ENCODE measurements around the gene MAD1L1.

DNA sequence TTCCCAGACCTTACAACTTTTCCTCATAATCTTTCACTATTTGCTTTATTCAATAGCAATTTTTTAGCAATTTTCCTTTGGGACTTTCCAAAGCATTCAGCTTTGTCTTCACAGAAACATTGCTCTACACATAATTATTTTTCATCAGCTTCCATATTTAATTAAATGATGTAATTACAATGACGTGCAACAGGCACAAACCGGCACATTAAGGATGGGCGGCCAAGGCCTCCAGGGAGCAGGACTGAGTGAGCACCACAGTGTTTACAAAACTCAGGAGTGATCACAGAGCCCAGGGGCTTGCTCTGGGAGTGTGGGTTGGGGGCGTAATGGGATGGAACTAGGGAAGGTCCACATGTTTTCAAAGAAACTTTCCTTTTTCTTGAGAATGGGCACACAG, 69.8 kb downstream of the MAD1L1 start:
- TF ChIP-seq, protein P1, sequence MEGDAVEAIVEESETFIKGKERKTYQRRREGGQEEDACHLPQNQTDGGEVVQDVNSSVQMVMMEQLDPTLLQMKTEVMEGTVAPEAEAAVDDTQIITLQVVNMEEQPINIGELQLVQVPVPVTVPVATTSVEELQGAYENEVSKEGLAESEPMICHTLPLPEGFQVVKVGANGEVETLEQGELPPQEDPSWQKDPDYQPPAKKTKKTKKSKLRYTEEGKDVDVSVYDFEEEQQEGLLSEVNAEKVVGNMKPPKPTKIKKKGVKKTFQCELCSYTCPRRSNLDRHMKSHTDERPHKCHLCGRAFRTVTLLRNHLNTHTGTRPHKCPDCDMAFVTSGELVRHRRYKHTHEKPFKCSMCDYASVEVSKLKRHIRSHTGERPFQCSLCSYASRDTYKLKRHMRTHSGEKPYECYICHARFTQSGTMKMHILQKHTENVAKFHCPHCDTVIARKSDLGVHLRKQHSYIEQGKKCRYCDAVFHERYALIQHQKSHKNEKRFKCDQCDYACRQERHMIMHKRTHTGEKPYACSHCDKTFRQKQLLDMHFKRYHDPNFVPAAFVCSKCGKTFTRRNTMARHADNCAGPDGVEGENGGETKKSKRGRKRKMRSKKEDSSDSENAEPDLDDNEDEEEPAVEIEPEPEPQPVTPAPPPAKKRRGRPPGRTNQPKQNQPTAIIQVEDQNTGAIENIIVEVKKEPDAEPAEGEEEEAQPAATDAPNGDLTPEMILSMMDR (conservative IDR thresholded peaks at IDR 0.05) = no peak
- TF ChIP-seq EZH2 (IDR thresholded peaks at IDR 0.05; ENCODE audit: low read depth) = no peak

All from PC-9 (cell line).